ENCODE data around the gene HHIPL1.

DNA sequence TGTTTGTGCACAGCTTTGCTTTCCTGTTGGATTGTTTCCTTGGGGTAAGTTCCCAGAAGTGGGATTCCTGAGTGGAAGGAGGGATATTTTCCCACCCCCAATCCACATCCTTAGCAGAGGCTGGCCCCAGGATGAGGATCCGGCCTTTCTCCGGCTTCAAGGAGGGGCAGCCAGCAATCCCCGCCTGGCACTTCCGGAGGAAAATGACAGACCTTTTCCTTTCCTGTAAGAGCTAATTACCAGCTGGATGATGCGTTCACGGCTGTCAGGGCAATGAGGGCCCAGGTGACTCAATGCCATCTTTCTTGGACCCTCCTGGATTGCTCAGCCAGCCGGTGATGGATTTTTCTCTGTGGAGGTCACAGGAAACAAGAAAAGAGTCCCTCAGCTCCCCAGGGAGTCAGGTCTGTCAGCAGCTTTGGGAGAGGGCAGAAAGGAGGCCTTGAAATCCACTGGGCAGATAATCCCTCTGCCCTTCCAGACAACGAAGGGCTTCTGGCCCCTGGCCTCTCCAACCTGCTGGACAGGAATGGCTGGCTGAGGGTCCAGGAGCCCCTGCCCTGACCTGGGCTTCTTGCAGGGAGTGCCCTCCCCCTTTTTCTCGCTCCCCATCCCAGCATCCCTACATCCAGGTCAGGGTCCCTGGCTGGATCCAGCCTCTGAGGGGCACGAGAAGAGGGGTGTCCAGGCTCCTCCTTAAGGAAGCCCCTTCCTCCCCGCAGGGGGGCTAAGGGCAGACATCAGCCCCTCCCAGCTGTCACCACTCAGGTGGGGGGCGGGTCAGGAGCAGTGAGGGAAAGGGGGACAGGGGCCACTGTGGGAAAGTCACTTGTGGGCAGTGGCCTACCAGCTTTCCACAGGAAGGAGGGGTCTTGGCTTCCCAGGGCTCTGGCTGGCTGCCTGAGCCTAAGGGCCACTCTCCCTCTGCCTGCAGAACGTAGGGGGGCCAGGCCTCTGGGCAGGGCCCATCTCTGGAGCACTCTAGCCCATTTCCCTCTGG lies 24.8 kb upstream of the HHIPL1 start:
- TF ChIP-seq, protein P1, sequence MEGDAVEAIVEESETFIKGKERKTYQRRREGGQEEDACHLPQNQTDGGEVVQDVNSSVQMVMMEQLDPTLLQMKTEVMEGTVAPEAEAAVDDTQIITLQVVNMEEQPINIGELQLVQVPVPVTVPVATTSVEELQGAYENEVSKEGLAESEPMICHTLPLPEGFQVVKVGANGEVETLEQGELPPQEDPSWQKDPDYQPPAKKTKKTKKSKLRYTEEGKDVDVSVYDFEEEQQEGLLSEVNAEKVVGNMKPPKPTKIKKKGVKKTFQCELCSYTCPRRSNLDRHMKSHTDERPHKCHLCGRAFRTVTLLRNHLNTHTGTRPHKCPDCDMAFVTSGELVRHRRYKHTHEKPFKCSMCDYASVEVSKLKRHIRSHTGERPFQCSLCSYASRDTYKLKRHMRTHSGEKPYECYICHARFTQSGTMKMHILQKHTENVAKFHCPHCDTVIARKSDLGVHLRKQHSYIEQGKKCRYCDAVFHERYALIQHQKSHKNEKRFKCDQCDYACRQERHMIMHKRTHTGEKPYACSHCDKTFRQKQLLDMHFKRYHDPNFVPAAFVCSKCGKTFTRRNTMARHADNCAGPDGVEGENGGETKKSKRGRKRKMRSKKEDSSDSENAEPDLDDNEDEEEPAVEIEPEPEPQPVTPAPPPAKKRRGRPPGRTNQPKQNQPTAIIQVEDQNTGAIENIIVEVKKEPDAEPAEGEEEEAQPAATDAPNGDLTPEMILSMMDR (IDR thresholded peaks at IDR 0.05), result no peak
- no peak for TF ChIP-seq EZH2 (IDR thresholded peaks at IDR 0.05)
